Stimulated activated CD8-positive, alpha-beta memory T cell treated with anti-CD3 and anti-CD28 coated beads, Interleukin-15, amount 100 ng/mL, for 48 hours (primary cell): ENCODE data around the gene UPP1.

Experiments
- DNase-seq, 2 donors: peaks; one replicate each; pipeline ENCODE4 v3.0.0-alpha.2; 2020; ENCODE audit warnings: low read depth in 2 of 2

UPP1 gene

GRCh38 chr7:48085942-48086341, 3.1 kb upstream of the UPP1 start:
- DNase-seq = no peak

GRCh38 chr7:48087349-48087748, 1.7 kb upstream of the UPP1 start:
- no peak for DNase-seq

GRCh38 chr7:48088559-48089045, 463 bp upstream of the UPP1 start:
- DNase-seq = no peak

- no peak for DNase-seq
Observed at GRCh38 chr7:48090095-48090805, 1.2 kb downstream of the UPP1 start.

- no peak for DNase-seq
Observed at GRCh38 chr7:48091506-48092433, 2.7 kb downstream of the UPP1 start.

GRCh38 chr7:48094861-48095293, 5.8 kb downstream of the UPP1 start:
- no peak for DNase-seq

- no peak for DNase-seq
Observed at GRCh38 chr7:48096273-48096672, 7.2 kb downstream of the UPP1 start.

GRCh38 chr7:48097521-48098231, 8.6 kb downstream of the UPP1 start:
- no peak for DNase-seq

GRCh38 chr7:48098846-48099245, 9.8 kb downstream of the UPP1 start:
- no peak for DNase-seq

GRCh38 chr7:48099781-48100180, 10.7 kb downstream of the UPP1 start:
- DNase-seq = no peak

GRCh38 chr7:48101352-48101751, 12.3 kb downstream of the UPP1 start:
- DNase-seq = no peak

- no peak for DNase-seq
Observed at GRCh38 chr7:48101968-48102367, 12.9 kb downstream of the UPP1 start.

GRCh38 chr7:48102530-48102929, 13.5 kb downstream of the UPP1 start:
- DNase-seq = no peak

GRCh38 chr7:48105045-48105444, 16.0 kb downstream of the UPP1 start:
- DNase-seq = no peak

GRCh38 chr7:48106906-48107659, 18.0 kb downstream of the UPP1 start:
- no peak for DNase-seq

- DNase-seq = no peak
Observed at GRCh38 chr7:48107926-48108472, 18.9 kb downstream of the UPP1 start.

- DNase-seq = no peak
Observed at GRCh38 chr7:48108959-48109847, 20.1 kb downstream of the UPP1 start.

- peak; percentile 65 to 68 for DNase-seq
Observed at GRCh38 chr7:48109848-48110663, 21.0 kb downstream of the UPP1 start.

GRCh38 chr7:48110868-48111267, 21.8 kb downstream of the UPP1 start:
- DNase-seq = no peak
